ENCODE data around the gene EBF3. TPM values are rescaled to one million over a fixed set of nuclear protein-coding genes. Genes with fewer than 3 reads are reported as not detected.

Gene EBF3
- total RNA-seq, 1 experiment from 2014 or later: 0.22 TPM

DNA sequence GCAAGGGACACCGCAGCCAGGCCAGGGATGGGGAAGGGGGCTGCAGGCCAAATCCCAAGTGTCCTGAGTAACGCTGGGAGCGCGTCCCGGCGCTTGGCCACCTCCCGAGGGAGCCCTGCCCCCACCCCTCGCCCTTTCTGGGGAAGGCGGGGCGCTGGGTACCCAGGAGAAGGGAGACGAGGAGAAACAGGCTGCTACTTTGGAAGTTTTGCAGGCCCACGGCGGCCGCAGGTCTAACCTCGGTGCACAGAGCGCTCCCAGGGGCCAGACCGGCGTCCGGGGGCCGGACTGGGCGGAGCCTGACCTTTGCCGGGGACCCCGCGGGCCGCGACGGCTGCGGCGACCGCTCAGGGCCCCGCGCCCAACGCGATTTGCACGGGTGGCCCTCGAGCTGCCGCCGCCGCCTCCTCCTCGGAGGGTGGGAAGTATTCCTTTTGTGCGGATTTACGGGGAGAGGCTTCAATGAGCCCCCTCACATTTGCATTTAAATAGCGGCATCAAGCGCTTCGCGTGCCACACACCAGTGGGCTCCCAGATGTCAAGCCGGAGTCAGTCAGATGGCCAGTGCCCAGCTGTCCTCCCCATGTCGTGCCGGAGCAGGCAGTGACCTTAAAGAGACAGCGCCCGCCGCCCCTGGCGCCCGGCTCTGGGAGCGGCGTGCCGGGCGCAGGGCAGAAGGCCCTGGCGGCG, 3.0 kb upstream of the EBF3 start:
- Histone ChIP-seq H3K4ac (ENCODE audit: low read depth, low read length) (no peak overlapping the region), H2AK5ac (ENCODE audit: insufficient read length, low read length) (no peak overlapping the region), H2BK12ac (ENCODE audit: insufficient read length, low read depth, low read length) (no peak overlapping the region), H3K79me2 (ENCODE audit: insufficient read depth, low read length) (no peaks in the 10 kb centered on the region), H3K4me2 (ENCODE audit: insufficient read depth, insufficient read length, low read length) (peak overlapping the region; percentile 49), H3K4me1 (ENCODE audit: insufficient read depth, low read length) (no peaks in the 10 kb centered on the region; the same call in 1 of the 2 replicates), H3K79me1 (ENCODE audit: insufficient read depth, low read depth, low read length, poor library complexity, severe bottlenecking) (no peaks in the 10 kb centered on the region), H3K27me3 (ENCODE audit: insufficient read depth, low read length) (peaks cover 84% of the 10 kb centered on the region), H4K8ac (replicated peaks; ENCODE audit: insufficient read length, low read depth, low read length) (no peak overlapping the region), H3K27ac (ENCODE audit: insufficient read length, low read depth, low read length) (no peak overlapping the region), H3K18ac (ENCODE audit: insufficient read length, low read depth, low read length) (no peak overlapping the region), H2BK5ac (ENCODE audit: insufficient read length, low read length) (no peak overlapping the region), H3K56ac (ENCODE audit: insufficient read length, low read depth, low read length) (no peak overlapping the region), H4K91ac (ENCODE audit: insufficient read length, low read depth, low read length) (no peak overlapping the region), H3K23ac (ENCODE audit: insufficient read length, low read depth, low read length) (no peak overlapping the region), H2BK15ac (ENCODE audit: low read depth, low read length) (no peak overlapping the region), H2BK20ac (ENCODE audit: low read depth, low read length, poor library complexity, severe bottlenecking) (no peak overlapping the region), H2AFZ (ENCODE audit: low read length) (no peak overlapping the region), H4K20me1 (ENCODE audit: control insufficient read depth, insufficient read depth, insufficient read length) (no peaks in the 10 kb centered on the region), H3K23me2 (ENCODE audit: insufficient read length, low read depth, low read length, poor library complexity, severe bottlenecking) (peaks cover 14% of the 10 kb centered on the region), H3T11ph (ENCODE audit: low read length) (no peak overlapping the region), H4K5ac (ENCODE audit: insufficient read length, low read depth, low read length) (no peak overlapping the region), H3K9me3 (ENCODE audit: control insufficient read depth, low read depth, low read length) (no peaks in the 10 kb centered on the region), H3K14ac (ENCODE audit: insufficient read depth, low read length) (no peak overlapping the region; the same call in 1 of the 2 replicates), H3K9ac (ENCODE audit: extremely low read depth, insufficient read length, low read length) (no peak overlapping the region), H2BK120ac (ENCODE audit: low read depth, low read length, poor library complexity, severe bottlenecking) (no peak overlapping the region)
- DNase-seq: peak; percentile 73
- Mint-ChIP-seq H3K4me3 (peak overlapping the region in 1 of 2 experiments; percentile 63; a peak in 3 of 5 replicates), H3K36me3 (ENCODE audit: insufficient read depth in 1 of 3, low read depth in 3 of 3) (no peaks in the 10 kb centered on the region; a peak in 1 of 7 replicates), H3K27ac (no peak overlapping the region), H3K27me3 (ENCODE audit: low read depth) (peaks cover 91% of the 10 kb centered on the region), H3K9me3 (peaks cover 4 to 6% of the 10 kb centered on the region in 2 experiments; a peak in 3 of 5 replicates), H3K4me1 (peaks cover 25 to 49% of the 10 kb centered on the region in 2 experiments)
- WGBS (ENCODE audit: extremely low coverage, insufficient read length, low lambda C conversion rate): no CpG with 5 or more reads among the region's 60 CpGs
- TF ChIP-seq CTCF (conservative IDR thresholded peaks at IDR 0.05): no peak
